Transverse colon (tissue), 3 donors: Measurements from ENCODE around the gene BRS3.

ENCODE experiments used
- CTCF ChIP-seq, 5 experiments: fragments of 200-600 bp in 3 of 5; fragments of 450-650 bp in 2 of 5; sonication (generic) in 3 of 5; IDR thresholded peaks; 1 replicate in 2 of 5; 2 replicates in 3 of 5; pipeline ENCODE4 v1.5.1; 2016 to 2017; ENCODE audit warnings: antibody characterized with exemption in 5 of 5, inconsistent platforms in 3 of 5, mild to moderate bottlenecking in 2 of 5, moderate library complexity in 1 of 5
- EP300 ChIP-seq: sonication (generic); formaldehyde crosslinking; IDR thresholded peaks from one replicate; pipeline ENCODE4 v1.6.1; 2017; ENCODE audit warnings: antibody characterized with exemption, low read depth

GRCh38 chrX:136467303-136467702 is 20.4 kb upstream of the BRS3 start:
- TF ChIP-seq CTCF (IDR thresholded peaks at IDR 0.05) (no peak), EP300 (no peak)
